ENCODE results near the gene CSTPP1. TPM values are rescaled to one million over a fixed set of nuclear protein-coding genes. Genes with fewer than 3 reads are reported as not detected.

CSTPP1 gene
- total RNA-seq, 6 experiments from 2014 or later = 3.3 to 7.5 (median 4.6) TPM

- intact Hi-C loops (cut with DNase I) = loop anchor here in 1 of 2 donors (10.0 kb wide), 1 partner anchor 445 kb away; no protein-coding TSS in a partner anchor
- TF ChIP-seq, protein P1, sequence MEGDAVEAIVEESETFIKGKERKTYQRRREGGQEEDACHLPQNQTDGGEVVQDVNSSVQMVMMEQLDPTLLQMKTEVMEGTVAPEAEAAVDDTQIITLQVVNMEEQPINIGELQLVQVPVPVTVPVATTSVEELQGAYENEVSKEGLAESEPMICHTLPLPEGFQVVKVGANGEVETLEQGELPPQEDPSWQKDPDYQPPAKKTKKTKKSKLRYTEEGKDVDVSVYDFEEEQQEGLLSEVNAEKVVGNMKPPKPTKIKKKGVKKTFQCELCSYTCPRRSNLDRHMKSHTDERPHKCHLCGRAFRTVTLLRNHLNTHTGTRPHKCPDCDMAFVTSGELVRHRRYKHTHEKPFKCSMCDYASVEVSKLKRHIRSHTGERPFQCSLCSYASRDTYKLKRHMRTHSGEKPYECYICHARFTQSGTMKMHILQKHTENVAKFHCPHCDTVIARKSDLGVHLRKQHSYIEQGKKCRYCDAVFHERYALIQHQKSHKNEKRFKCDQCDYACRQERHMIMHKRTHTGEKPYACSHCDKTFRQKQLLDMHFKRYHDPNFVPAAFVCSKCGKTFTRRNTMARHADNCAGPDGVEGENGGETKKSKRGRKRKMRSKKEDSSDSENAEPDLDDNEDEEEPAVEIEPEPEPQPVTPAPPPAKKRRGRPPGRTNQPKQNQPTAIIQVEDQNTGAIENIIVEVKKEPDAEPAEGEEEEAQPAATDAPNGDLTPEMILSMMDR (IDR thresholded peaks at IDR 0.05) = no peak
- no peak for TF ChIP-seq POLR2A (IDR thresholded peaks at IDR 0.05)
- WGBS (ENCODE audit: insufficient coverage, low coverage, low lambda C conversion rate, missing lambda C conversion rate) = 94% methylated on average over 3 of the region's 13 CpGs
Observed at GRCh38 chr11:46899501-46900025, 37.0 kb upstream of the CSTPP1 start.

DNA sequence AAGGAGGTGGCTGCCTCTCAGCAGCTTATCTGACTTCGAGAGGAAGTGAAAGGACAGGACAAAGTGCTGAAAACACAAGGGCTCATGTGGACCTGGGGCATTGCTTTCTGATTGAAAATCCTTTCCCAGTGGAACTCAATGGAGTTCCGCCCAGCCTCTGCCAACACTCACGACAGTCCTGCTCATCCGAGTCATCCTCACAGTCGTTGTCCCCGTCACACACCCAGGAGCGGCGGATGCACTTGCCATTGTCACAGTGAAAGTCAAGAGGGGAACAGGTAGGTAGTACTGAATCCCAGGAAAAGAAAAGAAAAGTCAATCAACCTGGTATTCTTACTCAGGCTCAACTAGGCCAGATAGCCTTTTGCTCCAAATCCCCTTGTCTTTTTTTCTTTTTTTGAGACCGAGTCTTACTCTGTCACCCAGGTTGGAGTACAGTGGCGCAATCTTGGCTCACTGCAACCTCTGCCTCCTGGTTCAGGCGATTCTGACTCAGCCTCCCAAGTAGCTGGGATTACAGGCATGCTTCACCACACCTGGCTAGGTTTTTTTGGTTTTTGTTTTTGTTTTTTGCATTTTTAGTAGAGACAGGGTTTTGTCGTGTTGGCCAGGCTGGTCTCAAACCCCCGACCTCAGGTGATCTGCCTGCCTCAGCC lies 36.3 kb upstream of the CSTPP1 start:
- Histone ChIP-seq H3K4me1 (peaks cover 0 to 4% (median 0%) of the 10 kb centered on the region in 4 donors), H3K36me3 (no peaks in the 10 kb centered on the region), H3K4me3 (no peak overlapping the region), H3K9me3 (no peaks in the 10 kb centered on the region), H3K27me3 (no peaks in the 10 kb centered on the region), H3K27ac (no peak overlapping the region)
- intact Hi-C loops (cut with DNase I) = no loop called here
- DNase-seq (no peak), ATAC-seq (no peak)
- TF ChIP-seq POLR2A (IDR thresholded peaks at IDR 0.05) = no peak
- 80% methylated on average over 7 of the region's 13 CpGs for WGBS (ENCODE audit: insufficient coverage, low coverage, low lambda C conversion rate, missing lambda C conversion rate)

More at GRCh38 chr11:46899501-46900025, 37.0 kb upstream of the CSTPP1 start:
- H3K4me1 ChIP-seq = peaks cover 0 to 4% (median 0%) of the 10 kb centered on the region in 4 donors
- H3K36me3 ChIP-seq = no peaks in the 10 kb centered on the region
- no peaks in the 10 kb centered on the region for H3K9me3 ChIP-seq
- H3K27me3 ChIP-seq = no peaks in the 10 kb centered on the region
- H3K27ac ChIP-seq = no peak overlapping the region
- DNase-seq (no peak), ATAC-seq (no peak)
- H3K4me3 ChIP-seq = no peak overlapping the region

- no peaks in the 10 kb centered on the region for H3K9me3 ChIP-seq
- H3K4me1 ChIP-seq = no peaks in the 10 kb centered on the region
- 73% methylated on average over 3 of the region's 3 CpGs for WGBS (ENCODE audit: insufficient coverage, low coverage, low lambda C conversion rate, missing lambda C conversion rate)
- DNase-seq = no peak
- TF ChIP-seq, protein P1 (IDR thresholded peaks at IDR 0.05) = no peak
- TF ChIP-seq POLR2A (IDR thresholded peaks at IDR 0.05) = no peak
- no peak overlapping the region for H3K4me3 ChIP-seq
- no peak for ATAC-seq
- intact Hi-C loops (cut with DNase I) = no loop called here
- H3K36me3 ChIP-seq = no peaks in the 10 kb centered on the region
- H3K27ac ChIP-seq = no peak overlapping the region
- no peaks in the 10 kb centered on the region for H3K27me3 ChIP-seq
Observed at GRCh38 chr11:46901156-46901555, 35.4 kb upstream of the CSTPP1 start.

- H3K27ac ChIP-seq = no peak overlapping the region
- ATAC-seq = no peak
- DNase-seq = no peak
Observed at GRCh38 chr11:46902694-46903093, 33.9 kb upstream of the CSTPP1 start.

GRCh38 chr11:46903846-46904245 lies 32.7 kb upstream of the CSTPP1 start:
- Histone ChIP-seq H3K4me1 (no peaks in the 10 kb centered on the region), H3K9me3 (no peaks in the 10 kb centered on the region), H3K27ac (no peak overlapping the region), H3K36me3 (no peaks in the 10 kb centered on the region), H3K27me3 (no peaks in the 10 kb centered on the region), H3K4me3 (no peak overlapping the region)
- DNase-seq (no peak), ATAC-seq (no peak)
- no CpG with 5 or more reads among the region's 10 CpGs for WGBS (ENCODE audit: insufficient coverage, low coverage, low lambda C conversion rate, missing lambda C conversion rate)
- no peak for TF ChIP-seq POLR2A (IDR thresholded peaks at IDR 0.05)
- TF ChIP-seq, protein P1 (IDR thresholded peaks at IDR 0.05) = no peak
- intact Hi-C loops (cut with DNase I) = no loop called here

More at GRCh38 chr11:46902694-46903093, 33.9 kb upstream of the CSTPP1 start:
- Histone ChIP-seq H3K27me3 (no peaks in the 10 kb centered on the region), H3K36me3 (no peaks in the 10 kb centered on the region), H3K4me3 (no peak overlapping the region), H3K9me3 (no peaks in the 10 kb centered on the region), H3K4me1 (no peaks in the 10 kb centered on the region)
- intact Hi-C loops (cut with DNase I) = no loop called here
- no peak for TF ChIP-seq POLR2A (IDR thresholded peaks at IDR 0.05)
- TF ChIP-seq, protein P1 (IDR thresholded peaks at IDR 0.05) = no peak
- no CpG with 5 or more reads among the region's 6 CpGs for WGBS (ENCODE audit: insufficient coverage, low coverage, low lambda C conversion rate, missing lambda C conversion rate)

All from right lobe of liver (tissue), 6 donors.